ENCODE measurements around the gene SDCBP2. TPM values are rescaled to one million over a fixed set of nuclear protein-coding genes. Genes with fewer than 3 reads are reported as not detected.

Gene SDCBP2
- total RNA-seq, 4 donors from 2014 or later = 90.2 to 175 (median 134) TPM

- Histone ChIP-seq H3K4me3 (no peak overlapping the region), H3K27me3 (no peaks in the 10 kb centered on the region), H3K9me3 (no peaks in the 10 kb centered on the region), H3K27ac (no peak overlapping the region), H3K36me3 (peaks cover 0 to 76% (median 0%) of the 10 kb centered on the region in 3 donors), H3K4me1 (peaks cover 0 to 47% (median 9%) of the 10 kb centered on the region in 3 donors)
- no peak for DNase-seq
- WGBS, 2 donors = 80% methylated on average over 6 to 7 of the region's 7 CpGs
- TF ChIP-seq POLR2A (IDR thresholded peaks at IDR 0.05) (no peak), CTCF (IDR thresholded peaks at IDR 0.05) (no peak)
- intact Hi-C loops (cut with DNase I) = no loop called here
These were observed 39.7 kb upstream of the SDCBP2 start for GRCh38 chr20:1368448-1369199.

DNA sequence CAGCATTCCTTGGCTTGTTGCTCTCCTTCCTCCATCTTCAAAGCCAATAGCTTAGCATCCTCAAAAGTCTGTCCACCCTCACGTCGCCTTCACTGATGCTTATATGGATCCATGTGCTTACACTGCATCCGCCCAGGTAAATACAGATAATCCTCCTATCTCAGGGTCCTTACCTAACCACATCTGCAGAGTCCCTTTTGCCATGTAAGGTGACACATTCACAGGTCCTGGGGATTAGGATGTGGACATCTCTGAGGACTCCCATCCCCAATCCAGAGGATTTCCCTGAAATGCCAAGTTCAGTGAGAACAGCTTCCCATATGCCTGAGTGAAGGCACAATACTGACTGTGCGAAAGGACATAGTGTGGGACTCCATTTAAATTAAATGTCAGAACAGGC is 38.5 kb upstream of the SDCBP2 start:
- H3K4me1 ChIP-seq = peaks cover 0 to 37% (median 7%) of the 10 kb centered on the region in 3 donors
- peaks cover 0 to 73% (median 0%) of the 10 kb centered on the region in 3 donors for H3K36me3 ChIP-seq
- WGBS, 2 donors = 91 to 100% methylated on average over 4 of the region's 4 CpGs

GRCh38 chr20:1364106-1364505 is 35.2 kb upstream of the SDCBP2 start:
- Histone ChIP-seq H3K4me1 (peaks cover 0 to 10% (median 3%) of the 10 kb centered on the region in 3 donors), H3K27me3 (no peaks in the 10 kb centered on the region), H3K9me3 (no peaks in the 10 kb centered on the region), H3K27ac (peak overlapping the region in 1 of 4 donors; percentile 5), H3K36me3 (peaks cover 0 to 66% (median 8%) of the 10 kb centered on the region in 3 donors), H3K4me3 (no peak overlapping the region)
- TF ChIP-seq POLR2A (IDR thresholded peaks at IDR 0.05) (no peak), CTCF (IDR thresholded peaks at IDR 0.05) (no peak)
- intact Hi-C loops (cut with DNase I) = no loop called here
- DNase-seq = no peak
- WGBS, 2 donors = 69 to 76% methylated on average over 2 of the region's 2 CpGs

More for the DNA sequence above, 38.5 kb upstream of the SDCBP2 start:
- TF ChIP-seq POLR2A (IDR thresholded peaks at IDR 0.05) (no peak), CTCF (IDR thresholded peaks at IDR 0.05) (no peak)
- intact Hi-C loops (cut with DNase I) = no loop called here
- Histone ChIP-seq H3K4me3 (no peak overlapping the region), H3K27ac (no peak overlapping the region), H3K27me3 (no peaks in the 10 kb centered on the region), H3K9me3 (no peaks in the 10 kb centered on the region)
- no peak for DNase-seq

DNA sequence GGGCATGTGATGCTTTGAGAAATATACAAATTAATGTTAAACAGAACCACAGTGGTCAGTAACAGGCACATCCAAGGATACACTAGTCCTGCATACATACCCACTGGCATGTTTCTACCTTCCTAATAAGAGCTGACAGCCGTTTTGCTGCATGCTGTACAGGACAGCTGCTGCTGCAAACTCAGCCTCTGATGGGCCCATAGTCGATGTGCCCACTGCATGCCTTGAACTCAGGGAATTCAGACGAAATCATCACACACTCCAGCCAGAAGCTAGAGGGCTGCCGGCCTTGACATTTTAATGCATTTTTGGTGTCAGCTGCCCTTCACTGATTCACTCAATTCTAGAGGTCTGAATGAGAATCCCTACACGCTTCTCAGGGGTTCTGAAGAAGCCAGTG is 34.6 kb upstream of the SDCBP2 start:
- H3K27ac ChIP-seq = peak overlapping the region in 1 of 4 donors; percentile 5
- H3K9me3 ChIP-seq = no peaks in the 10 kb centered on the region
- H3K27me3 ChIP-seq = no peaks in the 10 kb centered on the region
- TF ChIP-seq POLR2A (IDR thresholded peaks at IDR 0.05) (no peak), CTCF (IDR thresholded peaks at IDR 0.05) (no peak)
- no peak for DNase-seq
- peaks cover 0 to 64% (median 8%) of the 10 kb centered on the region in 3 donors for H3K36me3 ChIP-seq
- H3K4me1 ChIP-seq = peaks cover 0 to 10% (median 3%) of the 10 kb centered on the region in 3 donors
- 82 to 83% methylated on average over 5 of the region's 5 CpGs for WGBS, 2 donors
- intact Hi-C loops (cut with DNase I) = no loop called here
- no peak overlapping the region for H3K4me3 ChIP-seq

- Histone ChIP-seq H3K27me3 (no peaks in the 10 kb centered on the region), H3K4me3 (no peak overlapping the region), H3K4me1 (peaks cover 0 to 10% (median 3%) of the 10 kb centered on the region in 3 donors), H3K36me3 (peaks cover 0 to 63% (median 8%) of the 10 kb centered on the region in 3 donors), H3K9me3 (no peaks in the 10 kb centered on the region), H3K27ac (no peak overlapping the region)
- TF ChIP-seq POLR2A (IDR thresholded peaks at IDR 0.05) (no peak), CTCF (IDR thresholded peaks at IDR 0.05) (no peak)
- intact Hi-C loops (cut with DNase I) = no loop called here
- WGBS, 2 donors = 37% methylated on average over 2 of the region's 2 CpGs; no CpG with 5 or more reads in 1 of the 2 donors
- DNase-seq = no peak
These were observed 33.5 kb upstream of the SDCBP2 start for GRCh38 chr20:1362484-1362883.
